Activated T-helper 1 cell treated with anti-CD3 and anti-CD28 coated beads, Interleukin-12 subunit alpha, Interleukin-12 subunit beta, Interleukin-2, Interleukin-4 antibody, amounts not matched to agents 30 ng/mL and 10 ng/mL and 1 ng/mL, durations not matched to agents 14 hours and 24 hours and 36 hours (primary cell): ENCODE results near the gene PYCR2. TPM values are rescaled to one million over a fixed set of nuclear protein-coding genes. Genes with fewer than 3 reads are reported as not detected.
"Not testable (repeated sequence)": the region's sequence is repeated elsewhere in the genome, so short reads cannot be mapped to it uniquely, and the experiment has no call there.

ENCODE experiments used
- DNase-seq: peaks from one replicate; pipeline ENCODE4 v3.0.0; 2021; ENCODE audit warnings: low spot score
- H3K27ac Mint-ChIP-seq: one replicate; pipeline ENCODE4 v1.8.0; 2021; ENCODE audit warnings: mild to moderate bottlenecking, mixed read lengths
- H3K27me3 Mint-ChIP-seq: one replicate; pipeline ENCODE4 v1.8.0; 2022; ENCODE audit warnings: mild to moderate bottlenecking, moderate library complexity, mixed read lengths; ENCODE audit not compliant: insufficient read depth
- H3K36me3 Mint-ChIP-seq: one replicate; pipeline ENCODE4 v1.8.0; 2021; ENCODE audit warnings: low read depth, mixed read lengths
- H3K4me1 Mint-ChIP-seq: one replicate; pipeline ENCODE4 v1.8.0; 2021; ENCODE audit warnings: low read depth, mixed read lengths
- H3K4me3 Mint-ChIP-seq: one replicate; pipeline ENCODE4 v1.8.0; 2021; ENCODE audit warnings: mild to moderate bottlenecking, moderate library complexity, mixed read lengths
- H3K9me3 Mint-ChIP-seq: one replicate; pipeline ENCODE4 v1.8.0; 2021; ENCODE audit warnings: mixed read lengths
- intact Hi-C: fragments of 100-400 bp; cut with micrococcal nuclease; formaldehyde crosslinking; loops from one replicate; pipeline ENCODE4 v1.15.1; 2024
- total RNA-seq: library from RNA; stranded (reverse); gene quantifications from 2 replicates; pipeline ENCODE4 v1.2.3, GENCODE V29; 2022

Gene PYCR2
- 137 and 145 TPM in 2 replicates for total RNA-seq

- Mint-ChIP-seq H3K27ac (peak within 1 kb of the TSS; percentile 91), H3K27me3 (no peaks in the 10 kb centered on the region), H3K4me3 (peak within 1 kb of the TSS; percentile 94), H3K4me1 (peaks cover 43% of the 10 kb centered on the region), H3K36me3 (peaks cover 18% of the 10 kb centered on the region), H3K9me3 (no peaks in the 10 kb centered on the region)
- DNase-seq, result peak; percentile 95
- intact Hi-C loops, result loop anchor here (1.0 to 10.0 kb wide), 11 partner anchors 13 to 495 kb away; partner anchors contain the start of genes ENAH, H3-3A, LBR and PARP1
These were observed at the start of gene PYCR2 for GRCh38 chr1:225923692-225924555. Gene PYCR2 (minus strand): TSS chr1:225924250. CDS start chr1:225924110, 140 bp downstream.

DNA sequence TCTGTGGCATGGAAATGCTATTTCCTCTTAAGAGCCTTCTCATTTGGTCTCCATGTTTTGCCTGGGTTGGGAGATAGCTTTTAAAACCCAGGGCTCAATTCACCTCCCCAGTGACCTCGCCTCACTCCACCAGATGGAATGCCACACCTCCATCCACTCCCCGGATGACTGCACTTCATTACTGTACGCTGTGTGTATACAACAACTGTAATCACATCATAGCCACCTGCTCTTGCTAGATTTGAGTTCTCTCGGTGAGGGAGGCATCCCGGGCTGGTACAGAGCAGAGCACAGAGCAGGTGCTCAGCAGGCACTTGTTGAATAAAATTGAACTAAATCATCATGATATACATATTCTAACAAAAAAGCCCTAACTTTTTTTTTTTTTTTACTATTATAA is 49.1 kb upstream of the PYCR2 start:
- H3K4me1 Mint-ChIP-seq, result peaks cover 12% of the 10 kb centered on the region
- intact Hi-C loops, result no loop called here
- peaks cover 9% of the 10 kb centered on the region for H3K36me3 Mint-ChIP-seq
- DNase-seq, result no peak
- no peak overlapping the region for H3K4me3 Mint-ChIP-seq
- H3K27ac Mint-ChIP-seq, result no peak overlapping the region
- H3K27me3 Mint-ChIP-seq, result no peaks in the 10 kb centered on the region
- no peaks in the 10 kb centered on the region for H3K9me3 Mint-ChIP-seq

- DNase-seq, result no peak
- Mint-ChIP-seq H3K4me1 (peaks cover 10% of the 10 kb centered on the region), H3K36me3 (peaks cover 7% of the 10 kb centered on the region), H3K9me3 (no peaks in the 10 kb centered on the region), H3K27me3 (no peaks in the 10 kb centered on the region), H3K4me3 (no peak overlapping the region), H3K27ac (no peak overlapping the region)
- intact Hi-C loops, result no loop called here
These were observed 48.5 kb upstream of the PYCR2 start for GRCh38 chr1:225972344-225973152.

DNA sequence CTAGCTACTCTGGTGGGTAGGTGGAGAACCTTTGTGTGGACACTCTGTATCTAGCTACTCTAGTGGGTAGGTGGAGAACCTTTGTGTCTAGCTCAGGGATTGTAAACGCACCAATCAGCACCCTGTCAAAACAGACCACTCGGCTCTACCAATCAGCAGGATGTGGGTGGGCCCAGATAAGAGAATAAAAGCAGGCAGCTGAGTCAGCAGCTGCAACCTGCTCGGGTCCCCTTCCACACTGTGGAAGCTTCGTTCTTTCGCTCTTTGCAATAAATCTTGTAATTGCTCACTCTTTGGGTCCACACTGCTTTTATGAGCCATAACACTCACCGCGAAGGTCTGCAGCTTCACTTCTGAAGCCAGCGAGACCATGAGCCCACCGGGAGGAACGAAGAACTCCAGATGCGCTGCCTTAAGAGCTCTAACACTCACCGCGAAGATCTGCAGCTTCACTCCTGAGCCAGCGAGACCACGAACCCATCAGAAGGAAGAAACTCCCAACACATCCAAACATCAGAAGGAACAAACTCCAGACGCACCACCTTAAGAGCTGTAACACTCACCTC is 46.6 kb upstream of the PYCR2 start:
- H3K27ac Mint-ChIP-seq, H3K9me3 Mint-ChIP-seq, H3K4me3 Mint-ChIP-seq, H3K27me3 Mint-ChIP-seq, H3K36me3 Mint-ChIP-seq, H3K4me1 Mint-ChIP-seq, DNase-seq, intact Hi-C loops: not testable (repeated sequence)

DNA sequence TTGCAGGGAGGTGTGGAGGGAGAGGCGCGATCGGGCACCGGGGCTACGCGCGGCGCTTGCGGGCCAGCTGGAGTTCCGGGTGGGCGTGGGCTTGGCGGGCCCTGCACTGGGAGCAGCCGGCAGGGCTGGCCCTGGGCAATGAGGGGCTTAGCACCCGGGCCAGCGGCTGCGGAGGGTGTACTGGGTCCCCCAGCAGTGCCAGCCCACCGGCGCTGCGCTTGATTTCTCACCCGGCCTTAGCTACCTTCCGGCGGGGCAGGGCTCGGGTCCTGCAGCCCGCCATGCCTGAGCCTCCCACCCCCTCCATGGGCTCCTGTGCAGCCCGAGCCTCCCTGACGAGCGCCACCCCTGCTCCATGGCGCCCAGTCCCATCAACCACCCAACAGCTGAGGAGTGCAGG is 45.7 kb upstream of the PYCR2 start:
- DNase-seq, H3K27ac Mint-ChIP-seq, H3K36me3 Mint-ChIP-seq, H3K4me3 Mint-ChIP-seq, H3K4me1 Mint-ChIP-seq, intact Hi-C loops, H3K9me3 Mint-ChIP-seq, H3K27me3 Mint-ChIP-seq: not testable (repeated sequence)

DNA sequence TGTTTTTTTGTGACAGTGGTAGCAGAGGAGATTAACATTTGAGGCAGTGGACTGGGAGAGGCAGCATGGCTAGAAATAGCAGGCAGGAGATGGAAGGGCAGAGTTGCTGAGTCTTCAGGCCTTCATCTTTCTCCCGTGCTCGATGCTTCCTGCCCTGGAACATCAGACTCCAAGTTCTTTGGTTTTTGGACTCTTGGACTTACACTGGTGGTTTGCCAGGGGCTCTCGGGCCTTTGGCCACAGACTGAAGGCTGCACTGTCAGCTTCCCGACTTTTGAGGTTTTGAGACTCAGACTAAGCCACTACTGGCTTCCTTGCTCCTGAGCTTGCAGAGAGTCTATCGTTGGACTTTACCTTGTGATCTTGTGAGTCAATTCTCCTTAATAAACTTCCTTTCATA is 41.2 kb upstream of the PYCR2 start:
- Mint-ChIP-seq H3K4me3 (no peak overlapping the region), H3K9me3 (no peaks in the 10 kb centered on the region), H3K4me1 (no peaks in the 10 kb centered on the region), H3K27me3 (peaks cover 17% of the 10 kb centered on the region), H3K27ac (no peak overlapping the region), H3K36me3 (no peaks in the 10 kb centered on the region)
- intact Hi-C loops, result no loop called here
- DNase-seq, result no peak

DNA sequence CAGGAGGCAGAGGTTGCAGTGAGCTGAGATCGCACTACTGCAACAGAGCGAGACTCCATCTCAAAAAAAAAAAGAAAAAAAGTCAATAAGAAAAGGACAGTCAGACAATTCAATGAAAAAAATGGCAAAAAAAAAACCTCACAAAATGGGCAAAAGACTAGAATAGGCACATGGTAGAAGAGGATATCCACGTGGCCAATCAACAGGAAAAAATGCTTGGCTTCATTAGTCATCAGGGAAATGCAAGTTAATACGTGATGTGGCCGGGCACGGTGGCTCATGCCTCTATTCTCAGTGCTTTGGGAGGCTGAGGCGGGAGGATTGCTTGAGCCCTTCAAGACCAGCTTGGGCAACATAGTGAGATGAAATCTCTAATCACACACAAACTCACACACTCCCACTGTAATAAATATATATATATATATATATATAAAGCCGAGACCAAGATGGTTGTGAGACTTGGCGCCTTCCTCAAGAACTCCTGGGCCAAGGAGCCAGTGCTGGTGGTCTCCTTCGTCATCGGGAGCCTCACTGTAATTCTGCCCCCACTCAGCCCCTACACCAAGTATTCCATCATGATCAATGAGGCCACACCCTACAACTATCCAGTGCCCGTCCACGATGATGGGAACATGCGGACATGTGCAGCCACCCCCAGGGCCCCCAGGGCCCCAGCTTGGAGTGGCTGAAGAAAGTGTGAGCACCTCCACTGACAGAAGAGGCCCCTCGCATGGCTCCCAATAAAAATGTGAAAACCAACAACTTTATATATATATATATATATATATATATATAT is 39.9 kb upstream of the PYCR2 start:
- no peak for DNase-seq
- Mint-ChIP-seq H3K36me3 (no peaks in the 10 kb centered on the region), H3K9me3 (no peaks in the 10 kb centered on the region), H3K4me3 (no peak overlapping the region), H3K27me3 (peaks cover 19% of the 10 kb centered on the region), H3K27ac (no peak overlapping the region), H3K4me1 (no peaks in the 10 kb centered on the region)
- intact Hi-C loops, result no loop called here

DNA sequence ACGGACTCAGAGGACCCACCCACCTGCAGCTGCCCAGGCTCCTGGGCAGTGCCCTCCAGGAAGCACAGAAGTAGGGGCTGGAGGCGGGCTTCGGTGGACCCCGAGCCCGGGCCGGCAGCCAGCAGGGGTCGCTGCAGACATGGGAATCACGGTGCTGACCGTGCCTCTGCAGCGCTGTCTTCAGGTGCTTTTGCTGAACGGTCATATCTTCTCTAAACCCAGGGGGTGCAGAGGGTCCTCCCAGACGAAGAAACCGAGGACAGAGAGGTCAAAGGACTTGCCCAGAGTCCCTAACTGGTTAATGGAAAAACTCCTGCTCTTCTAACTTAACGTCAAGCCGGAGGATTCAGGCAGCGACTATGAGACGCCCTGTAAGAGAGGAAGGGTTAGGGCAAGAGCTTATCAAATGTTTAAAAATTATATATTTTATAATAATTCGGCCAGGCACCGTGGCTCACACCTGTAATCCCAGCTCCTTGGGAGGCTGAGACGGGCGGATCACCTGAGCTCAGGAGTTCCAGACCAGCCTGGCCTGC is 38.5 kb upstream of the PYCR2 start:
- Mint-ChIP-seq H3K9me3 (no peaks in the 10 kb centered on the region), H3K27me3 (peaks cover 19% of the 10 kb centered on the region), H3K27ac (no peak overlapping the region), H3K4me1 (no peaks in the 10 kb centered on the region), H3K36me3 (no peaks in the 10 kb centered on the region), H3K4me3 (no peak overlapping the region)
- intact Hi-C loops, result no loop called here
- DNase-seq, result peak; percentile 22

GRCh38 chr1:225961659-225962439 is 37.8 kb upstream of the PYCR2 start:
- DNase-seq, result no peak
- intact Hi-C loops, result no loop called here

GRCh38 chr1:225958041-225958440 is 34.0 kb upstream of the PYCR2 start:
- Mint-ChIP-seq H3K4me3 (no peak overlapping the region), H3K27ac (no peak overlapping the region)

More at GRCh38 chr1:225961659-225962439, 37.8 kb upstream of the PYCR2 start:
- H3K36me3 Mint-ChIP-seq, result no peaks in the 10 kb centered on the region
- H3K27ac Mint-ChIP-seq, result no peak overlapping the region
- no peak overlapping the region for H3K4me3 Mint-ChIP-seq
- peaks cover 19% of the 10 kb centered on the region for H3K27me3 Mint-ChIP-seq
- H3K4me1 Mint-ChIP-seq, result no peaks in the 10 kb centered on the region
- H3K9me3 Mint-ChIP-seq, result no peaks in the 10 kb centered on the region

GRCh38 chr1:225954753-225955152 is 30.7 kb upstream of the PYCR2 start:
- H3K9me3 Mint-ChIP-seq, result no peaks in the 10 kb centered on the region
- no peak overlapping the region for H3K4me3 Mint-ChIP-seq
- no peaks in the 10 kb centered on the region for H3K36me3 Mint-ChIP-seq
- DNase-seq, result no peak
- no peaks in the 10 kb centered on the region for H3K4me1 Mint-ChIP-seq
- intact Hi-C loops, result no loop called here
- no peak overlapping the region for H3K27ac Mint-ChIP-seq
- H3K27me3 Mint-ChIP-seq, result peaks cover 11% of the 10 kb centered on the region

More at GRCh38 chr1:225958041-225958440, 34.0 kb upstream of the PYCR2 start:
- H3K36me3 Mint-ChIP-seq, result no peaks in the 10 kb centered on the region
- peaks cover 23% of the 10 kb centered on the region for H3K27me3 Mint-ChIP-seq
- intact Hi-C loops, result no loop called here
- DNase-seq, result no peak
- H3K4me1 Mint-ChIP-seq, result no peaks in the 10 kb centered on the region
- H3K9me3 Mint-ChIP-seq, result no peaks in the 10 kb centered on the region
